ENCODE measurements around the gene MARS1. TPM values are rescaled to one million over a fixed set of nuclear protein-coding genes. Genes with fewer than 3 reads are reported as not detected.

Gene MARS1
- total RNA-seq, 1 donor from 2014 or later: 78.0 TPM

GRCh38 chr12:57471661-57472060, 16.2 kb upstream of the MARS1 start:
- H3K27ac ChIP-seq: no peak overlapping the region
- peaks cover 11 to 13% of the 10 kb centered on the region in 2 donors for H3K4me1 ChIP-seq
- no peak for DNase-seq (ENCODE audit: low spot score in 2 of 2)
- no peaks in the 10 kb centered on the region for H3K36me3 ChIP-seq
- H3K9me3 ChIP-seq: no peaks in the 10 kb centered on the region
- no peak for TF ChIP-seq CTCF (IDR thresholded peaks at IDR 0.05)
- peaks cover 7% of the 10 kb centered on the region for H3K27me3 ChIP-seq
- H3K4me3 ChIP-seq: no peak overlapping the region
- intact Hi-C loops (cut with DNase I): no loop called here

GRCh38 chr12:57472391-57472790, 15.5 kb upstream of the MARS1 start:
- Histone ChIP-seq H3K4me3 (no peak overlapping the region), H3K9me3 (no peaks in the 10 kb centered on the region), H3K36me3 (no peaks in the 10 kb centered on the region), H3K27me3 (peaks cover 7% of the 10 kb centered on the region), H3K4me1 (peaks cover 11 to 13% of the 10 kb centered on the region in 2 donors), H3K27ac (no peak overlapping the region)
- no peak for TF ChIP-seq CTCF (IDR thresholded peaks at IDR 0.05)
- no peak for DNase-seq (ENCODE audit: low spot score in 2 of 2)
- intact Hi-C loops (cut with DNase I): no loop called here

GRCh38 chr12:57473392-57473791, 14.5 kb upstream of the MARS1 start:
- H3K9me3 ChIP-seq: no peaks in the 10 kb centered on the region
- H3K36me3 ChIP-seq: no peaks in the 10 kb centered on the region
- no peak overlapping the region for H3K27ac ChIP-seq
- TF ChIP-seq CTCF (IDR thresholded peaks at IDR 0.05): no peak
- H3K27me3 ChIP-seq: peaks cover 7% of the 10 kb centered on the region
- no peak for DNase-seq (ENCODE audit: low spot score in 2 of 2)
- peaks cover 11 to 13% of the 10 kb centered on the region in 2 donors for H3K4me1 ChIP-seq
- intact Hi-C loops (cut with DNase I): no loop called here
- H3K4me3 ChIP-seq: no peak overlapping the region

- H3K9me3 ChIP-seq: no peaks in the 10 kb centered on the region
- no peak for TF ChIP-seq CTCF (IDR thresholded peaks at IDR 0.05)
- no peak overlapping the region for H3K27ac ChIP-seq
- H3K4me3 ChIP-seq: no peak overlapping the region
- no peaks in the 10 kb centered on the region for H3K36me3 ChIP-seq
- no peak for DNase-seq (ENCODE audit: low spot score in 2 of 2)
- peaks cover 11 to 13% of the 10 kb centered on the region in 2 donors for H3K4me1 ChIP-seq
- peaks cover 7% of the 10 kb centered on the region for H3K27me3 ChIP-seq
- intact Hi-C loops (cut with DNase I): no loop called here
These were observed 14.0 kb upstream of the MARS1 start for GRCh38 chr12:57473886-57474285.

- intact Hi-C loops (cut with DNase I): no loop called here
- no peak for TF ChIP-seq CTCF (IDR thresholded peaks at IDR 0.05)
- peaks cover 7% of the 10 kb centered on the region for H3K27me3 ChIP-seq
These were observed 13.4 kb upstream of the MARS1 start for GRCh38 chr12:57474430-57474829.

GRCh38 chr12:57474862-57475261, 13.0 kb upstream of the MARS1 start:
- Histone ChIP-seq H3K9me3 (no peaks in the 10 kb centered on the region), H3K4me3 (peak overlapping the region in 1 of 2 donors; percentile 65), H3K27ac (no peak overlapping the region), H3K36me3 (no peaks in the 10 kb centered on the region), H3K4me1 (peaks cover 11 to 13% of the 10 kb centered on the region in 2 donors), H3K27me3 (peaks cover 7% of the 10 kb centered on the region)
- no peak for DNase-seq (ENCODE audit: low spot score in 2 of 2)
- no peak for TF ChIP-seq CTCF (IDR thresholded peaks at IDR 0.05)
- intact Hi-C loops (cut with DNase I): no loop called here

More at GRCh38 chr12:57474430-57474829, 13.4 kb upstream of the MARS1 start:
- Histone ChIP-seq H3K4me3 (no peak overlapping the region), H3K36me3 (no peaks in the 10 kb centered on the region), H3K4me1 (peaks cover 11 to 13% of the 10 kb centered on the region in 2 donors), H3K9me3 (no peaks in the 10 kb centered on the region), H3K27ac (no peak overlapping the region)
- DNase-seq (ENCODE audit: low spot score in 2 of 2): no peak
